GM21825 (cell line): ENCODE data around the gene ABCD2.
"Not testable (repeated sequence)": the region's sequence is repeated elsewhere in the genome, so short reads cannot be mapped to it uniquely, and the experiment has no call there.

Experiments used
- ATAC-seq: cut with Tn5 transposase; IDR thresholded peaks from one replicate; pipeline ENCODE4 v1.9.1; 2021; ENCODE audit warnings: mild to moderate bottlenecking, moderate library complexity; ENCODE audit not compliant: unreplicated experiment

Gene ABCD2

GRCh38 chr12:39619660-39620433 is at the start of gene ABCD2:
TSS of gene ABCD2 (minus strand) at chr12:39619803. CDS start at chr12:39619615, 188 bp downstream.
- ATAC-seq, result peak; percentile 77

GRCh38 chr12:39660101-39660500 is 40.5 kb upstream of the ABCD2 start:
- ATAC-seq, result no peak

- ATAC-seq, result no peak
These were observed 27.8 kb upstream of the ABCD2 start for GRCh38 chr12:39647383-39647782.

- ATAC-seq, result no peak
These were observed 27.4 kb upstream of the ABCD2 start for GRCh38 chr12:39646963-39647362.

GRCh38 chr12:39643052-39643451 is 23.4 kb upstream of the ABCD2 start:
- ATAC-seq, result no peak

GRCh38 chr12:39638840-39639239 is 19.2 kb upstream of the ABCD2 start:
- ATAC-seq, result no peak

- no peak for ATAC-seq
These were observed 18.6 kb upstream of the ABCD2 start for GRCh38 chr12:39638178-39638577.

- ATAC-seq, result no peak
These were observed 13.1 kb upstream of the ABCD2 start for GRCh38 chr12:39632670-39633069.

GRCh38 chr12:39628836-39629235 is 9.2 kb upstream of the ABCD2 start:
- no peak for ATAC-seq

- no peak for ATAC-seq
These were observed 8.3 kb upstream of the ABCD2 start for GRCh38 chr12:39627914-39628313.

GRCh38 chr12:39626033-39626814 is 6.6 kb upstream of the ABCD2 start:
- ATAC-seq, result no peak

GRCh38 chr12:39623919-39624318 is 4.3 kb upstream of the ABCD2 start:
- ATAC-seq, result no peak

GRCh38 chr12:39623160-39623559 is 3.6 kb upstream of the ABCD2 start:
- not testable (repeated sequence) for ATAC-seq

GRCh38 chr12:39622306-39622705 is 2.7 kb upstream of the ABCD2 start:
- ATAC-seq, result no peak

GRCh38 chr12:39621670-39622069 is 2.1 kb upstream of the ABCD2 start:
- ATAC-seq, result no peak

- ATAC-seq, result peak; percentile 27
These were observed 1.4 kb upstream of the ABCD2 start for GRCh38 chr12:39620659-39621658.

GRCh38 chr12:39619316-39619659 is 315 bp downstream of the ABCD2 start:
- ATAC-seq, result peak; percentile 26

- no peak for ATAC-seq
These were observed 902 bp downstream of the ABCD2 start for GRCh38 chr12:39618701-39619100.

- no peak for ATAC-seq
These were observed 1.7 kb downstream of the ABCD2 start for GRCh38 chr12:39617887-39618286.

GRCh38 chr12:39616666-39617065 is 2.9 kb downstream of the ABCD2 start:
- ATAC-seq, result no peak

- ATAC-seq, result no peak
These were observed 3.4 kb downstream of the ABCD2 start for GRCh38 chr12:39616251-39616650.
